ENCODE results near the gene PAQR6. TPM values are rescaled to one million over a fixed set of nuclear protein-coding genes. Genes with fewer than 3 reads are reported as not detected.
A peak's percentile ranks its signal among the peaks of the same experiment; 100 is the strongest.

Gene PAQR6
- total and polyA plus RNA-seq, 9 donors, result 0.25 to 1.8 (median 0.73) TPM

DNA sequence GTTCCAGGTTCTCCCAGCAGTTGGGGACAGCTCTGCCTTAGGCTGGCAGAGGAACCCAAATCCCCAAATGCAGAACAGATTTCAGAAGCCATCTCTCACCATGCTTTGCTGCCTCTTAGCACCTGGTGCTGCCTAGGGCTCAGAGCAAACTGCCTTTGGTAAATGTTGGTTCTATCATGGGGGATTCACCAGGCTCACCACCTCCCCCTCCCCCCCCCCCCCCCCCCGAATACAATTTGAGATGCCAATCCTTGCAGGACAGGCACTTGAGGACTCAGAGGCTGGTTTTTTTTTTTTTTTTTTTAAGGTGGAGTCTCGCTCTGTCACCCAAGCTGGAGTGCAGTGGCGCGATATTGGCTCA lies 447 bp upstream of the PAQR6 start:
- Histone ChIP-seq H3K9me3 (no peaks in the 10 kb centered on the region), H3K27ac (no peak overlapping the region), H3K27me3 (no peaks in the 10 kb centered on the region), H3K4me1 (ENCODE audit: insufficient read depth) (peaks cover 4% of the 10 kb centered on the region), H3K4me3 (no peak overlapping the region), H3K36me3 (no peaks in the 10 kb centered on the region)
- no peak for DNase-seq
- intact Hi-C loops (cut with DNase I), result loop anchor here in 1 of 4 donors (5.0 kb wide), 1 partner anchor 284 kb away; no protein-coding TSS in a partner anchor
- no peak for TF ChIP-seq EP300 (IDR thresholded peaks at IDR 0.05)
- TF ChIP-seq, protein P1, sequence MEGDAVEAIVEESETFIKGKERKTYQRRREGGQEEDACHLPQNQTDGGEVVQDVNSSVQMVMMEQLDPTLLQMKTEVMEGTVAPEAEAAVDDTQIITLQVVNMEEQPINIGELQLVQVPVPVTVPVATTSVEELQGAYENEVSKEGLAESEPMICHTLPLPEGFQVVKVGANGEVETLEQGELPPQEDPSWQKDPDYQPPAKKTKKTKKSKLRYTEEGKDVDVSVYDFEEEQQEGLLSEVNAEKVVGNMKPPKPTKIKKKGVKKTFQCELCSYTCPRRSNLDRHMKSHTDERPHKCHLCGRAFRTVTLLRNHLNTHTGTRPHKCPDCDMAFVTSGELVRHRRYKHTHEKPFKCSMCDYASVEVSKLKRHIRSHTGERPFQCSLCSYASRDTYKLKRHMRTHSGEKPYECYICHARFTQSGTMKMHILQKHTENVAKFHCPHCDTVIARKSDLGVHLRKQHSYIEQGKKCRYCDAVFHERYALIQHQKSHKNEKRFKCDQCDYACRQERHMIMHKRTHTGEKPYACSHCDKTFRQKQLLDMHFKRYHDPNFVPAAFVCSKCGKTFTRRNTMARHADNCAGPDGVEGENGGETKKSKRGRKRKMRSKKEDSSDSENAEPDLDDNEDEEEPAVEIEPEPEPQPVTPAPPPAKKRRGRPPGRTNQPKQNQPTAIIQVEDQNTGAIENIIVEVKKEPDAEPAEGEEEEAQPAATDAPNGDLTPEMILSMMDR (IDR thresholded peaks at IDR 0.05), result no peak
- no peak for TF ChIP-seq POLR2A (IDR thresholded peaks at IDR 0.05)
- 70 to 76% (median 72%) methylated on average over 4 of the region's 4 CpGs for WGBS, 3 donors

DNA sequence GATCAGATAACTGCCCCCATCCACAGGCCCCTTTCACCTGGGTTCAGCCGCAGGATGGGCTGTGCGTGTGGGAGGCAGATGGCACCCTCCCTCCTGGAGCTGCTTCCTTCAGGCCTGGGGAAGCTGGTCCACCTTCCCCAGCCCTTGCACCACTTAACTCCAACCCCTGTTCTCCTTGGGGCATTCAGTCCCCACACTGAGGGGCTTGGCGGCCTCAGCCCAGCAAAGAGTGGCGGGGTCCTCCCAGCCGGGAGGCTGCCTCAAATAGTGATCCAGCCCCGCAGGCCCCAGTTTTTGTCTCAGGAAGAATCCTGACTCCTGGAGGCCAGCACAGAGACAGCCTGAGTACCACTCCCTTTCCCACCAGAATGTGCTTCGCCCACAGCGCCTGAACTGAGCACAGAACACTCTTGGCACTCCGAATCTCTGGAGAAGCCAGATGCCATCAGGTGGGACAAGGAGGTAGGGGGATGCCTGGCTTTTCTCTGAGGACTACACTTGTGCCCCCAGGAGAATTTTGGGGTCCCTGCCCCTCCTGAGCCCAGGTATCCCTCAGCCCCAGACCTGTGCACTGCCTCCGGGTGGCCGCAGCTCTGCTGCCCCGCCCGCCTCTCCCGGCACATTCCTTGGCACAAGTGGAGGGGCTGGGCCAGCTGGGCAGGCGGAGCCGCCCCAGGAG lies 936 bp downstream of the PAQR6 start:
- no peaks in the 10 kb centered on the region for H3K27me3 ChIP-seq
- no peaks in the 10 kb centered on the region for H3K9me3 ChIP-seq
- peaks cover 4% of the 10 kb centered on the region for H3K4me1 ChIP-seq (ENCODE audit: insufficient read depth)
- intact Hi-C loops (cut with DNase I), result loop anchor here in 1 of 4 donors (5.0 kb wide), 1 partner anchor 285 kb away; no protein-coding TSS in a partner anchor
- DNase-seq, result peak in 1 of 5 donors; percentile 39
- WGBS, 3 donors, result 27 to 34% (median 33%) methylated on average over 16 of the region's 16 CpGs
- no peak overlapping the region for H3K4me3 ChIP-seq
- TF ChIP-seq EP300 (IDR thresholded peaks at IDR 0.05), result no peak
- no peak for TF ChIP-seq POLR2A (IDR thresholded peaks at IDR 0.05)
- TF ChIP-seq, protein P1 (IDR thresholded peaks at IDR 0.05), result no peak
- H3K36me3 ChIP-seq, result no peaks in the 10 kb centered on the region
- H3K27ac ChIP-seq, result no peak overlapping the region

DNA sequence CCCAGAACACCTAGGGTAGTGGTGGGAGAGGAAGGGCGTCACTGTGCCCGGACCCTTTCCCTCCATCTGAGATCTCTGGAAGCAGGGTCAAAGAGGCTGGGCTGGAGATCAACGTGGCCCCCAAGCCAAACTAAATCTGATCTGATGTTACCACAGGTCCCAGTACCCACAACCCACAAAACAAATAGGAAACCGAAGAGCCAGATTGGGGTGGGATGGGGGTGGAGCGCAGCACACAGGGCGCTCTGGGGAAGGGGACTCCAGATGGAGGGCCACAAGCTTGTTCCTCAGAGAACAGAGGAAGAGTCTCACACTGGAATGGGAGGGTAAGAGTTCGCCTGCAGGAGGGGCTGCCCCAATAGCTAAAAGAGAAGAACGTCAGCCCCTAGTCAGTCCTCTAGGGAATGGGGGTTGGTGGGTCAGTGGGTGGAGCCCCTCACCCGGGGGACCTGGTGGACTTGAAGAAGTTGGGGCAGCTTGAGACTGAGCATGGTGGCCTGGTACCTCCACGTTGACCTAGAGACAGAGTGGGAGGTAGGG lies 1.5 kb downstream of the PAQR6 start:
- DNase-seq, result no peak
- H3K4me1 ChIP-seq (ENCODE audit: insufficient read depth), result peaks cover 4% of the 10 kb centered on the region
- H3K4me3 ChIP-seq, result no peak overlapping the region
- no peak for TF ChIP-seq POLR2A (IDR thresholded peaks at IDR 0.05)
- TF ChIP-seq, protein P1 (IDR thresholded peaks at IDR 0.05), result no peak
- TF ChIP-seq EP300 (IDR thresholded peaks at IDR 0.05), result no peak
- no peaks in the 10 kb centered on the region for H3K27me3 ChIP-seq
- H3K27ac ChIP-seq, result no peak overlapping the region
- intact Hi-C loops (cut with DNase I), result loop anchor here in 1 of 4 donors (5.0 kb wide), 1 partner anchor 286 kb away; no protein-coding TSS in a partner anchor
- 40 to 48% (median 44%) methylated on average over 10 of the region's 10 CpGs for WGBS, 3 donors
- H3K9me3 ChIP-seq, result no peaks in the 10 kb centered on the region
- no peaks in the 10 kb centered on the region for H3K36me3 ChIP-seq

DNA sequence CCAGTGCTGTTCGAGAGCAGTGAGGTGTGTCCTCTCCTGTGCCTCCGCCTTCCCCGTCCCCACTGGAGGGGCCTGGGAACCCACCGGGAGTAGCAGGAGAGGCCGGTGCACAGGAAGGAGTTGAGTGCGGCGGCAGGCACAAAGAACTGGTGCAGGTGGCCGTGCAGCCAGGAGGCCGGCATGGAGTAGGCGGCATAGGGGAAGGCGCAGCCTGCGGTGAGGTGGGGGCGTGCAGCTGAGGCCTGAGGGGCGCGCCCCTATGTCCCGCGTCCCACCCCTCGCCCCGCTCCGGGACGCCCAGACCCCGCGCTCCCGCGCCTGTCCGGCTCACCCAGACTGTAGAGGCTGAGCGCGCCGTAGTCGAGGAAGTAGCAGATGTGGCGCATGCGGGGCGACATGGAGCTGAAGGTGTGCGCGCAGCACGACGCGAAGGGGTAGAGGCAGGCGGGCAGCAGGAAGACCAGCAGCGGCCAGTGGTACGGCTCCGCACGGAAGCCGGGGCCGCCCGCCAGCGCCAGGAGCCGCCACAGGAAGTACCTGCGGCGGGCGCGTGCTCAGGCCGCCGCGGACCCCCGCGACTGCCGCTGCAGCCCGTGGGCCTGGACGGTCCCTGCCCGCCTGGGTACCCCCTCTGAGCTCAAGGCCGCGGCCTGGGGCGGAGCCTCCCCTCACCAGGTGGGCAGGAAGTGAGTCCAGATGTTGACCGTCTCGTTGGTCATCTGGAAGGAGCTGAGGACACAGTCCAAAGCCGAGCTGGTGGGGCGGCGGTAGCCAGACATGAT lies 2.2 kb downstream of the PAQR6 start:
- Histone ChIP-seq H3K4me1 (ENCODE audit: insufficient read depth) (peaks cover 4% of the 10 kb centered on the region), H3K9me3 (no peaks in the 10 kb centered on the region), H3K27ac (no peak overlapping the region), H3K27me3 (no peaks in the 10 kb centered on the region), H3K36me3 (no peaks in the 10 kb centered on the region), H3K4me3 (peak overlapping the region; percentile 6)
- TF ChIP-seq EP300 (IDR thresholded peaks at IDR 0.05) (no peak), POLR2A (IDR thresholded peaks at IDR 0.05) (no peak)
- TF ChIP-seq, protein P1 (IDR thresholded peaks at IDR 0.05), result no peak
- peak in 1 of 5 donors; percentile 49 for DNase-seq
- WGBS, 3 donors, result 1 to 4% (median 3%) methylated on average over 46 to 69 of the region's 69 CpGs
- intact Hi-C loops (cut with DNase I), result loop anchor here in 1 of 4 donors (5.0 kb wide), 1 partner anchor 287 kb away; no protein-coding TSS in a partner anchor
